ENCODE results near the gene VPS37D.
"Not testable (repeated sequence)": the region's sequence is repeated elsewhere in the genome, so short reads cannot be mapped to it uniquely, and the experiment has no call there.

VPS37D gene

DNA sequence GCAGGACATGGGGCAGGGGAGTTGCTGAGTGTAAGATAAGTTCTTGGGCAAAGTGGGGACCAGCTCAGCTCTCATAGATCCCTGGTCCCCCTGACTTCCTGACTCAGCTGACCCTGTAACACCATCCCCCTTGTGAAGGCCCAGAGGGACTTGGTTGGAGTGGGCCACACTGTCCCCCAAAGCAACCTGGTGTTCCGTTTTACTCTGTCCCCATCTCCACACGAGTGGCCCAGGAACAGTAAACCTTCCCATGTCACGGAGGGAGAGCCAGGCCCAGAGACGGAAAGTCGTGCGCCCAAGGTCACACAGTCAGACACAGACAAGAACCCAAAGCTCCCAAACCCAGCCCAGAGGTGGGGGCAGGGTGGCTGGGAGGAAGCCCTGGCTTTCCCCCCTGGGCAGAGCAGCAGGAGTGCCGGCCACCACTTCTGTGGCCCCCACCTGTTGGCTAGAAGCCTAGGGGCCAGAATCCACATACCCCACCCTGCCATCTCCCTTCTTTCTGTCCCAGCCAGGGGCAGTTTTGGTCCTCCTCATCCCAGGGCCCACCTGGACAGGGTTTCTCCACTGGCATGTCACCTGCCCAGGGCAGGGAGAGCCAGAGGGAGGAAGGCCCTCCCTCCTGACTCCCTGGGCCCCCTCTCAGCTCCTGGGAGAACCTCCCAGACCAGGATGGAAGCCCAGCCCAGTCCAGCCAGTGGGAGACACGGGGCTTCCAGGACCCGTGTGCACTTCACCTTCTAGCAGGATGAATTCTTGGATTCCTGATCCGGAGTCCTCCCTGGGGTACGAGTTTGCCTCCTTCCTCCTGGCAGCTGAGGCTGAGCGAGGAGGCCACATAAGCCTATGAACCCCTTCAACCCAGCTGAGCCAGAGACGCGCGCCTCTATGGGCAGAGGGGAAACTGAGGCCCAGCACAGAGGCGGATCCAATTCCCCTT, 20.6 kb upstream of the VPS37D start:
- DNase-seq (ENCODE audit: low spot score): no peak

DNA sequence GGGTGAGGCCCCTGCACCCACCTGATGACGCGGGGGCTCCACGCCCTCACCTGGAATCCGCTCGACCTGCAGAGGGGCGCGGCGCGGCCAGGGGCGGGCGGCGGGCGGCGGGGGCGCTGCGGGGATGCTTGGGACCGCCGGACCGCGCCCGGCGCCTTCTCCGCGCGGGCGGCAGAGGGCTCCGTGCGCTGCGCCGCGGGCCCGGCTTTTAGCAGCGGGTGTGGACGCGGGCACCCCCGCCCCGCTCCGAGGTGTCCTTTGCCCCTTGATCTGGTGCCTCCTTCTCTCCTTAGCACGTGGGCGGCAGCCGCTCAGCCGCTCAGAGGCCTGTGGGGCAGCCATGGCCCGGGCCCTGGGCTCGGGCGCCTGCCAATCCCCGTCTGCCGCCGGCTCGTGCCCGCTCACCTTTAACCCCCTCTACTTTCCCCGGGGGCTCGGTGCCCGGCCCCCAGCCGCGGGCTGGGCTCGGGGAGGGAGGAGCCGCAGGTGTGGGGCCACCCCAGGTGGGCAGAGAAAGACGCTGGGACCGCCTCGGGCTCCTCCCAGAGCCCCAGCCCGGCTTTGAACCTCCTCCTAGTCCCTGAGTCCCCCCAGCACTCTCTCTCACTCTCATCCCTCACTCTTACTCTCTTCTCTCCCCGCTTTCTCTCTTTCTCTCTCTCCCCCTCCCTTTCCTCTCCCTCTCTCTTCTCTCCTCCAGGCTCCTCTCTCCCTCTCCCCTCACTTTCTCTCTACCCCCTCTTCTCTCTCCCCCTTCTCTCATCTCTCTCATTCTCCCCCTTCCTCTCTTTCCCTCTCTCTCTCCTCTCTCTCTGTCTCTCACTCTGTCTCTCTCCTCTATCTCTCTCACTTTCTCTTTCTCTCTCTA, 19.7 kb upstream of the VPS37D start:
- no peak for DNase-seq (ENCODE audit: low spot score)

- DNase-seq (ENCODE audit: low spot score): no peak
These were observed 18.9 kb upstream of the VPS37D start for GRCh38 chr7:73648593-73649332.

DNA sequence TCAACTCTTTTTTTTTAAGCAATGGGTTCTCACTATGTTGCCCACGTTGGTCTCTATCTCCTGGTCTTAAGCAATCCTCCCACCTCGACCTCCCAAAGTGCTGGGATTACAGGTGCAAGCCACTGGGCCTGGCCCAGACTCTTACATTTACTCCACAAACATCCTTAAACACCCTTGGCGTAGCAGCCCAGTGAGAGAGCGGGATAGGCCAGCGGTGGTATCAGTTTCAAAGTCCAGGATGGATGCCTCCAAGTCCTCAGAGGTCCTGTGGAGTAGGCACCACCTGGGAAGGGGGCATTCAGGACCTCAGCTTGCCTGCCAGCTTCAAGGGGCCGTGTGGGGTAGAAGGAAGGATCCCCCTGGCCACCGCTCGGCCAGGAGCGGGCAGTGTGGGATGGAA, 18.1 kb upstream of the VPS37D start:
- no peak for DNase-seq (ENCODE audit: low spot score)

DNA sequence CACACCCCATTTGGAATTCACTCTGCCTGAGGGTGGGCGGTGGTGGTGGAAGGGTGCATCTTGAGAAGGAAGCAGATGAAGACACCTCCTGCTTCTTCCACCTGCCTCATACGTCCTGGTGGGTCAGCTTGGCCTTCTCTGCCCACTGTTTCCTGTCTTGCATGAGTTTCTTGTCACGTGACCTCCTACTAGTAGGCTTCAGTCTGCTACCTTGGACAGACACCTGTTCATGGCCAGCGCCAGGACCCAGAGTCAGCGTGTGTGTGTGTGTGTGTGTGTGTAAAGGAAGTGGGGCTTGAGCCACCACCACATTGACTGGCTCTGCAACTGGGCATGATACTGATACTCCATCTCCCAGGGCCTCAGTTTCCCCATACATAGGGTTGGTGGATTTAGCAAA, 17.1 kb upstream of the VPS37D start:
- DNase-seq (ENCODE audit: low spot score): no peak

DNA sequence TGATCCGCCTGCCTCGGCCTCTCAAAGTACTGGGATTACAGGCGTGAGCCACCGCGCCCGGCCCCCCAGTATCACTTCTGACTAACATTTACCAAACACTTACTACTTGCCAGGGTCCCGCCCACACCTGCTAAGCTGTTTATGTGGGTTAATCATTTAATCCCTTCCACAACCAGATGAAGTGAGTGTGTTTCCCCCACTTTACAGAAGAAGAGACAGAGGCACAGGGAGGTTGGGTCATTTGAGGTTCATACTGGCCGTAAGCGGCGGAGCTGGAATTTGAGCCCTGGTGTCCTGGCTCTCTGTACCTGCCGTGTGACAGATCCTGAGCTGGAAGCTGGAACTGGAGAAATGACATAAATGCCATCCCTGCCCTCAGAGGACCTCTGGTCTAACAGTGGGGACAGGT, 15.1 kb upstream of the VPS37D start:
- no peak for DNase-seq (ENCODE audit: low spot score)

- DNase-seq (ENCODE audit: low spot score): not testable (repeated sequence)
These were observed 12.3 kb upstream of the VPS37D start for GRCh38 chr7:73655309-73655708.

DNA sequence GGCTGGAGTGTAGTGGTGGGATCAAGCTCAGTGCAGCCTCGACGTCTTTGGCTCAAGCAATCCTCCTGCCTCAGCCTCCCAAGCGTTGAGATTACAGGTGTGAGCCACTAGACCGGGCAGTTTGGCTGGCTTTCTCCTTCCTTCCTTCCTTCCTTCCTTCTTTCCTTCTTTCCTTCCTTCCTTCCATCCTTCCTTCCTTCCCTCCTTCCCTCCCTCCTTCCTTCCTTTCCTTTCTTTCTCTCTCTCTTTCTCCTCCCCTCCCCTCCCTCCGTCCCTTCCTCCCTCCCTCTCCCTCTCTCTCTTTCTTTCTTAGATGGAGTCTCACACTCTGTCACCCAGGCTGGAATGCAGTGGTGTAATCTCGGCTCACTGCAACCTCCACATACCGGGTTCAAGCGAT, 7.6 kb upstream of the VPS37D start:
- no peak for DNase-seq (ENCODE audit: low spot score)

GRCh38 chr7:73660594-73660993, 7.0 kb upstream of the VPS37D start:
- not testable (repeated sequence) for DNase-seq (ENCODE audit: low spot score)

DNA sequence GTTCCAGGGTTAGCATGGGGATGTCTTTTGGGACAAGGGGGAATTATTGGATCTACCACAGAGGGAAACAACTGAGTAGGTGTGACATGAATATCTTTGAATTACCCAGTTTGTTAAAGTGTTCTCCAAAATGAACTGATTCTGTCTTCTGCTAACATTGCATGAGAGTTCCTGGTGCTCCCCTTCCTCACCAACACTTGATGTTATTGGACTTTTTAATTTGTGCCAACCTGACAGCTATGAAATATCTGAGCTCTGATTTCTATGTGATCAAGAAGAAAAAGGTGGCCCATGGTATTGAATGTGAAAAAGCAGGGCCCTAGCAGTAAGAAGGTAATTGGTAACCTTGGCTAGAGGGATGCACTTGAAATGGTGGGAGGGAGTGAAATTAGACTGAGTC, 4.6 kb upstream of the VPS37D start:
- DNase-seq (ENCODE audit: low spot score): no peak

DNA sequence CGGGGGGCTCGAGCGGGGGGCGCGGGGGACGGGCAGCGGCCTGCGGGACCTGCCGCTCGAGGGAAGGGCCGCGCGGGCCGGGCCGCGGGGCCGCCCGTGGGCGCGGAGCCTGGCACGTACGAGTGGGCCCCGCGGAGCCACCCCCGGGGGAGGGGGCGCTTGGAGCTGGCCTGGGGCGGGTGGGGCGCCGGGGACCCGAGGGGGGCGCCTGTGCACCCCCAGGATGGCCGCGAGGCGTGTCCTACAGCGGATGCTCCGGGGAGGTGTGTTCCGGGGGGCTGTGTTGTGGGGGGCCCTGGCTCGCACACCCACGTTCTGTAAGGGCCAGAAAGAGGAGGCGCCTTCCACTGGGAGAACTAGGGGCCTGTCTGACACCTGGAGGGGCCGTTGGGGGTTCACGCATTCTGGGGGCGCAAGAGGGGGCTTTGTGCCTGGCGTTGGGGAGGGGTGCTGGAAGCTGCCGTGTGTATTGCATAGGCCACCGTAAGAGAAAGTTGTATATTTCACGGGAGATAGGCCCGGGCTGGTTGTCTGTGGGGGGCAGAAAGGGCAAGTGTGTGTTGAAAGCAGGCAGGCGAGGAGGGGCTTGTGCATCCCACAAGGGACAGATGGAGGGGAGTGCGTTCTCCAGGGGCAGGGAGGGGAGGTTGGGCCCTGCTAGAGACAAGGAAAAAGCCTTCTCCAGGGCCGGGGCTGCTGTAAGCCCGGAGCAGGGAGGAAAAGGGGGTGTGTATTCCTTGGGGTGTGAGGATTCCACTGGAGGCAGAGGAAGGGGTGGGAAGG, 663 bp downstream of the VPS37D start:
- DNase-seq (ENCODE audit: low spot score): no peak

DNA sequence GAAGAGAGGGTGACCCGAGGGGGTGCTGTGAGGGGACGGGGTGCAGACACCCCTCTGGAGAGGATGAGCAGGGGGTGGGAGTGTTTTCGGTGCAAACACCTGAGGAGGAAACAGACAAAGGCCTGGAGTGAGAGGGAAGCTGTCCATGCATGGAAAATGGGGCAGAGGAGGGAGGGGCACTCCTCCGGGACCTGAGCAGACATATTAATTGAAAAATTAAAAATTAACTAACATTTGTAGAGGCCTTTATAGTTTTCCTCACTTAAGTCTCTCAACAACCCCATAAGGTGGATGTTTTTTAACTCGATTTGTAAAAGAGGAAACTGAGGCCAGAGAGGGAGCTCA, 1.2 kb downstream of the VPS37D start:
- DNase-seq (ENCODE audit: low spot score): no peak

DNA sequence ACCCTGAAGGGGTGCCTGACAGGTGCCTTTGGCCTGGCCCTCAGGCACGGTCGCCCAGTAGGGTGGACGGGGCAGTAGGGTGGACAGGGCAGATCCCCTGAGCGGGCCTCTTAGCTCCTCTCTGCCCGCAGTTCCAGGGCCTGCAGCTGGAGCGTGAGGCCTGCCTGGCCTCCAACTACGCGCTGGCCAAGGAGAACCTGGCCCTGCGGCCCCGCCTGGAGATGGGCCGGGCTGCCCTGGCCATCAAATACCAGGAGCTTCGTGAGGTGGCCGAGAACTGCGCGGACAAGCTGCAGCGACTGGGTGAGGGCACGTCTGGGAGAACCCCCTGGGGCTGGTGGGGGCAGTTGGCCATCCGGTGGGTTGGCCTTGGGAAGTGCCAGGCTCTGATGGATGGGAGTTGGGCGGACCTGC, 1.7 kb downstream of the VPS37D start:
- DNase-seq (ENCODE audit: low spot score): no peak

DNA sequence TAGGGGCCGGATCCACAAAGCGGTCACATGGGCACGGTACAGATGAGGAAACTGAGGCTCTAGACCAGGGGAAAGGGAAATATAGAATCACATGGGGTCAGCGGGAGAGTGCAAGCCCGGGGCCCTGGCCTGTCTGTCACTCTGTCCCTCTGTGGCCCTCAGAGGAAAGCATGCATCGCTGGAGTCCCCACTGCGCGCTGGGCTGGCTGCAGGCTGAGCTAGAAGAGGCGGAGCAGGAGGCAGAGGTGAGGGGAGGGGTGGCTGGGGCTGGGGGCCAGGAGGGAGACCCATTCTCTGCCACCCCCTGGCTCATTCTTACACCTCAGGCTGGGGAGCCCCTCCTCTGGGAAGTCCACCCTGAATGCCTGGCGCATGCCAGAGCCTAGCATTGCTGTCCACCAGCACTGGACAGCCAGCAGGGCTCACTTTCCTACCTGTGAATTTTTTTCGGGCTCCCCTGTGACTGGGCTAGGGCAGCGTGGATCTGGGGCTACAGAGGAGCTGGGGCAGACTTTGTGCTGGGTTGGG, 2.3 kb downstream of the VPS37D start:
- DNase-seq (ENCODE audit: low spot score): no peak

- DNase-seq (ENCODE audit: low spot score): no peak
These were observed 3.7 kb downstream of the VPS37D start for GRCh38 chr7:73671322-73671661.

DNA sequence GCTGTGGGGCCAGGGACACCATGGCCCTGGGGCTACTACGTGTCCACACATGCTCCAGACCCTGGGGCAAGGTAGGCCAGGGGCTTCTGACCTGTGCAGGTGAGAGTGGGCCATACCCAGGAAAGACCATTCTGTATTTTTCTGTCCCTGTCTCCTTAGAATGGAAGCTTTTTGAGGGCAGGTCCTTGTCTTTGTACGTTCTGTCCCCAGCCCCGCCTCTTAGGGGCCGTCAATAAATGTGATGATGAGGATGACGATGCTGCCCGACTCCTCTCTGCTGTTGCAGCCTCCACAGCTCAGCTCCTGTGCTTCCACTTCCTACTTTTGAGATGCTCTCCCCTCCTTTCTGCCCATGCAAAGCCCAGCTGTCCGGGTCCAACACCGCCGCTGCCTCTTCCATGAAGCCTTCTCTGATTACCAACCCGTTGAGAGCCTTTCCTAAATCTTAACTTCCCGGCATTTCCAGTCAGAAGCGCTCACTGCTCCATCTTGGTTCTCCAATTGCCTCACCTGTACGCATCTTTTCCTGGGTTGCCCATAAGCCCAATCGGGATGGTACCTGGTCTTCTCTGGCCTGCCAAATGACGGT, 4.3 kb downstream of the VPS37D start:
- no peak for DNase-seq (ENCODE audit: low spot score)

GRCh38 chr7:73674468-73675124, 7.0 kb downstream of the VPS37D start:
- DNase-seq (ENCODE audit: low spot score): no peak

GRCh38 chr7:73676062-73676461, 8.4 kb downstream of the VPS37D start:
- DNase-seq (ENCODE audit: low spot score): not testable (repeated sequence)

DNA sequence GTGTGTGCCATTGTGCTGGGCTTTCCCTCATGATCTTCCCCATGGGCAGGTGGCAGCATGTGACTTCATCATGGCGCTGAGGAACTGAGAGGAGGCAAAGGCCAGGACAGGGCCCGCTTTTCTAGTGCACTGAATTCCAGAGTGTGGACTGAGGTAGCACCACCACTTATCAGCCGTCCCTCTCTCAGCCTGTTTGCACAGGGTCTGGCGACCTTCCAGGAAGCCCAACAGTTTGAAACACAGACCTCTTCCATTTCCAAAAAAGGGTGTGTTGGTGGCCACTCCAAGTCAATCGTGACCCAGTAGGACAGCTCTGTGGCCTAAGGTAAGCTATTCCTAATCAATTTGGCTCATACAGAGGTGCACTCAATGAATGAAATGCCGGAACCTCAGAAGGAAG, 11.2 kb downstream of the VPS37D start:
- DNase-seq (ENCODE audit: low spot score): no peak

DNA sequence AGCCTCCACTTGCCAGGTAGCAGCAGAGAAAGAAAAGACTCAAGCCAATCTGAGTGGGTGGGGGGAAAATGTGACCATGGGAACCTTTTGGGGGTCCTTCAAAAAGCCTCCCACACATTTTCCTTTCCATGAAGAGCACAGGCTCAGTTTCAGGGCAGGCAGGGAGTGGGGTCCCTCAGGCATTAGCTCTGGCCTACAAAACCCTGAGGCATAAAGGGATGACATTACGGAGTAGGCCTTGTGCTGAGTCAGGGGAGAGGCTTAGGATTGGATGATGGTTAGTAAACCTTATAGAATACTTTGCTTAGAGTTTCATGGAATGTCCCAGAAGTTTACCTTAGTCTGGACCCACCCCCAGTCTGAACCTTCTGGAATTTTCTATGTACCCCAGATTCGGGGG, 12.1 kb downstream of the VPS37D start:
- no peak for DNase-seq (ENCODE audit: low spot score)

DNA sequence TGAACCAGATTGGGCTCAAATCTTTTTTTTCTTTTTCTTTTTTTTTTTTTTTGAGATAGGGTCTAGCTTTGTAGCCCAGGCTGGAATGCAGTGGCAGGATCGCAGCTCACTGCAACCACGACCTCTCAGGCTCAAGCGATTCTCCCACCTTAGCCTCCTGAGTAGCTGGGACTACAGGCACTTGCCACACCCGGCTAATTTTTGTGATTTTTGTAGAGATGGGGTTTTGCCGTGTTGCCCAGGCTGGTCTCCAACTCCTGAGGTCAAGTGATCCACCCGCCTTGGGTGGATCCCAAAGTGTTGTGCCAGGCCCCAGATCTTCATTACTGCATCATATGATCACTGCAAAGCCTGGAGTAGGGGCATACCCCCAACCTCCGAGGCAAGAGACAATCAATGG, 12.9 kb downstream of the VPS37D start:
- DNase-seq (ENCODE audit: low spot score): no peak
